Body of pancreas (tissue), 4 donors: ENCODE results near the gene WASF3.

ENCODE experiments used
- CTCF ChIP-seq, 7 experiments: fragments of 450-650 bp in 4 of 7; fragments of 200-600 bp in 3 of 7; sonication (generic) in 3 of 7; IDR thresholded peaks; one replicate each; pipeline ENCODE4 v1.5.1; 2016 to 2019; ENCODE audit warnings: antibody characterized with exemption in 7 of 7
- POLR2A ChIP-seq, 3 donors: fragments of 450-650 bp; IDR thresholded peaks; one replicate each; pipeline ENCODE4 v1.6.1; 2016; ENCODE audit warnings: antibody characterized with exemption in 3 of 3, mild to moderate bottlenecking in 2 of 3

GRCh38 chr13:26735677-26736076 lies 178.2 kb downstream of the WASF3 start:
- TF ChIP-seq CTCF (IDR thresholded peaks at IDR 0.05) (no peak), POLR2A (IDR thresholded peaks at IDR 0.05) (no peak)
